Activated T-cell treated with anti-CD3 and anti-CD28 coated beads, Interleukin-2, amount 50 U/mL, for 4 hours (primary cell): ENCODE data around the gene RBM24. TPM values are rescaled to one million over a fixed set of nuclear protein-coding genes. Genes with fewer than 3 reads are reported as not detected.

Source experiments
- ATAC-seq, 2 donors: fragments of 200-7000 bp; cut with Tn5 transposase; one replicate each; pipeline ENCODE4 v1.10.0; 2021
- DNase-seq: peaks from one replicate; pipeline ENCODE4 v3.0.0-alpha.2; 2020
- H3K27me3 Mint-ChIP-seq: one replicate; pipeline ENCODE4 v1.8.0; 2021; ENCODE audit warnings: low read depth, mixed read lengths
- H3K36me3 Mint-ChIP-seq: one replicate; pipeline ENCODE4 v1.8.0; 2022; ENCODE audit warnings: mixed read lengths; ENCODE audit not compliant: insufficient read depth
- H3K4me1 Mint-ChIP-seq: one replicate; pipeline ENCODE4 v1.8.0; 2021; ENCODE audit warnings: low read depth, mixed read lengths
- H3K4me3 Mint-ChIP-seq: one replicate; pipeline ENCODE4 v1.8.0; 2021; ENCODE audit warnings: mild to moderate bottlenecking, moderate library complexity, mixed read lengths
- H3K9me3 Mint-ChIP-seq: one replicate; pipeline ENCODE4 v1.8.0; 2021; ENCODE audit warnings: mixed read lengths
- total RNA-seq, 3 donors: library from RNA; stranded (reverse); gene quantifications; one replicate each; pipeline ENCODE4 v1.2.1, GENCODE V29; 2021

The RBM24 gene
- total RNA-seq, 3 donors from 2014 or later, result not detected

DNA sequence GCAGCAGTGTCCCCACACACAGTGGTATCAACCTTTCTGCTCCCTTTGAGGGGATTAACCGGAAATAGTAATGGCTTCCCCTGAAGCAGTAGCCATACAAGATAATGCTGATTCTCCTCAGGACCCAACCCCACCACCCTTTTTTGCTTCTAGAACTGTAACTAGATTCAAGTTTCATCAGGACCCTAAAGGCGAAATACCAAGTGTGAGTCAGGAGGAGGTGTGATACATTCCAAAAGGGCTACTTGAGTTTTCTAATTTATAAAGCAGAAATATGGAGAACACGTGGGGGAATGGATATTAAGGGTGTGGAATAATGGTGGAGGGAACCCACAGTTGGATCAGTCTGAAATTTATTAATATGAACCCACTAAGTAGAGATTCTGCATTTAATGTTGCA, 60.7 kb downstream of the RBM24 start:
- Mint-ChIP-seq H3K4me1 (no peaks in the 10 kb centered on the region), H3K9me3 (no peaks in the 10 kb centered on the region), H3K27me3 (peaks cover 4% of the 10 kb centered on the region), H3K36me3 (no peaks in the 10 kb centered on the region), H3K4me3 (no peak overlapping the region)
- DNase-seq (no peak), ATAC-seq (no peak)

GRCh38 chr6:17343215-17343614, 62.1 kb downstream of the RBM24 start:
- H3K36me3 Mint-ChIP-seq, result no peaks in the 10 kb centered on the region
- ATAC-seq, result no peak
- H3K27me3 Mint-ChIP-seq, result peaks cover 4% of the 10 kb centered on the region
- no peak for DNase-seq
- no peaks in the 10 kb centered on the region for H3K4me1 Mint-ChIP-seq
- H3K9me3 Mint-ChIP-seq, result no peaks in the 10 kb centered on the region
- no peak overlapping the region for H3K4me3 Mint-ChIP-seq

Other genes with a start within 250 kb of the RBM24 start
- gene STMND1, start 179.3 kb upstream of the RBM24 start, total RNA-seq, result not detected
- not detected for gene CAP2, start 112.2 kb downstream of the RBM24 start, total RNA-seq